Measurements from ENCODE around the gene SLC31A2.

DNA sequence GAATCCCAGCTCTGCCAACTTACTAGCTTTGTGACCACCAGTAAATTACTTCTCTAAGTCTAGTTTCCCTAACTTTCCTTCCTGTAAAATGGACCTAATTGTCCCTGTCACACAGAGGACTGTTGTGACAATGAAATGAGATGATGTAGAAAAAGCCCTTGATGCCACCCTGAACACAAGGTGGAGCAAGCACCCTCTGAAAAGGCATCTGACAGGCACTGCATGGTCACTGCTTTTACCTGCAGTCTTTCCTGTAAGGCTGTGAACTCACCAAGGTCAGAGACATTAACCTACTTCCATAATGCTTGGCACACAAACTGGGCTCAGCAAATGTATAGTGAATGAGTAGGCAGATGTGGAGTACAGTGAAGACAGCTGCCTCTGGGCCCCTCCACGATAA lies 6.1 kb downstream of the SLC31A2 start:
- TF ChIP-seq, protein P1, sequence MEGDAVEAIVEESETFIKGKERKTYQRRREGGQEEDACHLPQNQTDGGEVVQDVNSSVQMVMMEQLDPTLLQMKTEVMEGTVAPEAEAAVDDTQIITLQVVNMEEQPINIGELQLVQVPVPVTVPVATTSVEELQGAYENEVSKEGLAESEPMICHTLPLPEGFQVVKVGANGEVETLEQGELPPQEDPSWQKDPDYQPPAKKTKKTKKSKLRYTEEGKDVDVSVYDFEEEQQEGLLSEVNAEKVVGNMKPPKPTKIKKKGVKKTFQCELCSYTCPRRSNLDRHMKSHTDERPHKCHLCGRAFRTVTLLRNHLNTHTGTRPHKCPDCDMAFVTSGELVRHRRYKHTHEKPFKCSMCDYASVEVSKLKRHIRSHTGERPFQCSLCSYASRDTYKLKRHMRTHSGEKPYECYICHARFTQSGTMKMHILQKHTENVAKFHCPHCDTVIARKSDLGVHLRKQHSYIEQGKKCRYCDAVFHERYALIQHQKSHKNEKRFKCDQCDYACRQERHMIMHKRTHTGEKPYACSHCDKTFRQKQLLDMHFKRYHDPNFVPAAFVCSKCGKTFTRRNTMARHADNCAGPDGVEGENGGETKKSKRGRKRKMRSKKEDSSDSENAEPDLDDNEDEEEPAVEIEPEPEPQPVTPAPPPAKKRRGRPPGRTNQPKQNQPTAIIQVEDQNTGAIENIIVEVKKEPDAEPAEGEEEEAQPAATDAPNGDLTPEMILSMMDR (IDR thresholded peaks at IDR 0.05): no peak
- TF ChIP-seq POLR2A (IDR thresholded peaks at IDR 0.05): no peak

Data from body of pancreas (tissue), 4 donors.